Activated gamma-delta T cell (primary cell): Measurements from ENCODE around the gene KPTN.

Source experiments
- DNase-seq: peaks from one replicate; lab custom pipeline; 2025; lab: John Stamatoyannopoulos, UW

KPTN gene

DNA sequence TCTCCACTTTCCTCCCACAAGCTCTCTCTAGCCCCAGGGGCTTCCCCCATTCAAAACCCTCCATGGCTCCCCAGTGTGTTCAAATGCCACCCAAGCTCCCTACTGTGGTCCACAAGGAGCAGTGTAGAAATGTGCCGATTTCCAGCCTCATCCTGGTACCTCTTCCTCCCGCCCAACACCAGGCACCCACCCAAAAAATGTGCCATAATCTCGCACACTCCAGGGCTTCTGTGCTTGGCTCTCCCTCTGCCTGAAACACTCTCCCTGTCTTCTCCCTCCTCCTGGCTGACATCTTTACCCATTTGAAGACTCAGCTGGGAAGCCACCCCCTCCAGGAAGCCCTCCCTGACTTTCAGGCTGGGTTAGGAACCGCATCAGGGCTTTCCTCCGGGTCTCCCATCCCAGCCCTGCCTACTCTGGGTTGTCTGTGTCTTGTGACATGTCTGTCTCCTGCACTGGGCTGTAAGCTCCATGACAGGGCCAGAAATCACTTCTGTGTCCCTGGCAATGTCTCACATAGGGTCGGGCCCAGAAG lies 48.1 kb downstream of the KPTN start:
- DNase-seq, result no peak

GRCh38 chr19:47435196-47435595 lies 48.8 kb downstream of the KPTN start:
- DNase-seq, result no peak

DNA sequence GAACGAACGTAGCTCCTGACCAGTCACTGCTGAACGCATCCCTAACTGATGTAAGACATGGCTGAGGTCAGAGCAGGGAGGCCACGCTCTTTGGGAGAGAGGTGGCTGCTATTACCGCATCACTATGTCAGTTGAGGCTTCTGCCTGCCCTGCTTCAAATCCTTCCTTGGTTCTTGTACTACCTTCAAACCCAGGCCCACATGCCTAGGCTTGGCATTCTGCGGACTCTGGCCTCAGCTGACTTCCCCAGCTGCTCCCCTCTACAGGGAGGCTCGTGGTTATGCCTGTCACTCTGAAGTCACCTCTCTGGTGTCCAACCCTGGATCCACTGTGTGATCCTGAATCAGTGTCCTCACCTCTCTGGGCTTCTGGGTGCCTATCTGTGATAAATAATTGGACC lies 49.9 kb downstream of the KPTN start:
- no peak for DNase-seq

GRCh38 chr19:47433121-47433520 lies 50.9 kb downstream of the KPTN start:
- no peak for DNase-seq

GRCh38 chr19:47432499-47432898 lies 51.5 kb downstream of the KPTN start:
- no peak for DNase-seq

DNA sequence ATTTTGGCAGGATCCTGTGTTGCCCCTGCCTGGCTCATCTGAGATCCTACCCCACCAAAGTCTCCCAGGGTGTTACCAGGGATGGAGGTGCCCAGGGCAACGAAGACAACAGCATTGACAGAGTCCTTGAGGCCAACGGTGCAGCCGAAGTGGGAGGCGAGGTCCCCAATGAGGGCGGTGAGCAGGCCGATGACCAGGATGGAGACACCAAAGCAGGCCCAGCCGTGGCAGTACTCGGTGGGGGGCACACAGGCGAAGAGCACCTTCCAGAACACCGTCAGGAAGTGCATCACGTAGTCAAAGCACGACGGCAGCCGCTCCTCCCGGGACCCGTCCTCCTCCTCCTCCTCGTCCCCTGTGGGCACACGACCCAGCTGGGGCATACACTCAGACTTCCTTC lies 51.9 kb downstream of the KPTN start:
- DNase-seq, result no peak

DNA sequence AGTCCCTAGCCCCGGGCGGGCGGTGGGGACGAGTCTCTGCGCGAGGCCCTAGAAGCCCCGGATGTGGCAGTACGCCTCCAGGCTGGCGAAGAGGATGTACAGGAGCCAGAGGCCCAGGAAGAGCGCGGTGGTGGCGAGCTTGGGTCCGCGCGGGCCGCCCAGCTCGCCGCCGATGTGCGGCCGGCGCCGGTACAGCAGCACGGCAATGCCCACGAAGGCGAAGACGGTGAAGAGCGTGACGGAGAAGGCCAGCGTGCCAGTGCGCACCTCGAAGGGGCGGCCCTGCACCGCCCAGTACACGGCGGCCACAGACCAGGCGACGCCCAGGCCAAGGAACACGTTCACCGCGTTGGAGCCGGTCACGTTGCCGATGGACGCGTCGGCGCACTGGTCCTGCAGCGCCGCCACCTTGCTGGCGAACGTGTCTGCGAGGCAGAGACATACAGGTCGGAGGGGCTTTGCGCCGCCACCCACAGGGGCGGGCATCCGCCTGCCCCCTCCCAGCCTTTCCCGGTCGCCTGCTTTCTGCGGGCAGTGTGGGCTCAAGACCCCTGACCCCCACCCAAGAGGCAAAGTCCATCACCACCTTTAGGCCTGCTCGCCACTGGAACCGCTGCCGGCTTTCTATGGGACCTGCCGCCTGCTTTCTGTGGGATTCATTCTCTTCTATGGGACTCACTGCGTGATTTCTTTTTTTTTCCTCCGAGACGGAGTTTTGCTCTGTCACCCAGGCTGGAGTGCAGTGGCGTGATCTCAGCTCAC lies 53.8 kb downstream of the KPTN start:
- no peak for DNase-seq

DNA sequence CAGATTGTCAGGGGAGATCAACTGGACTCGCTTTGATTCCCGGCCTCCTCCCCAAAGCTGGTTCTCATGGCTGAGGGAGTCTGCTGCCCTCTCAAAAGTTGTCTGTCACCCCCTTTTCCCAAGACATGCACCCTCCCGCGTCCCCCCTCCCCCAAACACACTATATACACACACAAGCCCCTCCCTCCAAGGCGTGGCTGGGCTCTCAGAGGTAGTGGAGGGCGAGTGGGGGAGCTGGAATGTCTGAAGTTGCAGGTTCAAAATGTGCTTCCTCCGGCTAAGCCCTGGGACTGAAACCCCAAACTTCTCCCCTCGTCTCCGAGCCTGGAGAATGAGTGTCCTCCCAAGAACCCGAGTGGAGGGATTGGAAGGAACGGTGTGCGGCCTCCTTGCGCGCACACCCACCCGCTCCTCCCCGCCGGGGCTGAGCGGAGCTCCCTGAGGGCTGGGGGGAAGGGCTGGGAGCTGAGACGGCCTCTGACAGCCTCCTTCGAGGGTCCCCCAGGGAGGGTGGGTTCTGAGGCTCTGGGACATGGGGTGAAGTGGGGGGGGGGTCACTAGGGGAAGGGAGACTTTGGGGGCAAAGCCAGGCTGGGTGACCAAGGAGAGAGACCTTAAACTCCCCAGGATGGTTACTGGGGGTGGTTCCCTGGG lies 54.8 kb downstream of the KPTN start:
- no peak for DNase-seq

- no peak for DNase-seq
Observed at GRCh38 chr19:47428177-47428894, 55.7 kb downstream of the KPTN start.

DNA sequence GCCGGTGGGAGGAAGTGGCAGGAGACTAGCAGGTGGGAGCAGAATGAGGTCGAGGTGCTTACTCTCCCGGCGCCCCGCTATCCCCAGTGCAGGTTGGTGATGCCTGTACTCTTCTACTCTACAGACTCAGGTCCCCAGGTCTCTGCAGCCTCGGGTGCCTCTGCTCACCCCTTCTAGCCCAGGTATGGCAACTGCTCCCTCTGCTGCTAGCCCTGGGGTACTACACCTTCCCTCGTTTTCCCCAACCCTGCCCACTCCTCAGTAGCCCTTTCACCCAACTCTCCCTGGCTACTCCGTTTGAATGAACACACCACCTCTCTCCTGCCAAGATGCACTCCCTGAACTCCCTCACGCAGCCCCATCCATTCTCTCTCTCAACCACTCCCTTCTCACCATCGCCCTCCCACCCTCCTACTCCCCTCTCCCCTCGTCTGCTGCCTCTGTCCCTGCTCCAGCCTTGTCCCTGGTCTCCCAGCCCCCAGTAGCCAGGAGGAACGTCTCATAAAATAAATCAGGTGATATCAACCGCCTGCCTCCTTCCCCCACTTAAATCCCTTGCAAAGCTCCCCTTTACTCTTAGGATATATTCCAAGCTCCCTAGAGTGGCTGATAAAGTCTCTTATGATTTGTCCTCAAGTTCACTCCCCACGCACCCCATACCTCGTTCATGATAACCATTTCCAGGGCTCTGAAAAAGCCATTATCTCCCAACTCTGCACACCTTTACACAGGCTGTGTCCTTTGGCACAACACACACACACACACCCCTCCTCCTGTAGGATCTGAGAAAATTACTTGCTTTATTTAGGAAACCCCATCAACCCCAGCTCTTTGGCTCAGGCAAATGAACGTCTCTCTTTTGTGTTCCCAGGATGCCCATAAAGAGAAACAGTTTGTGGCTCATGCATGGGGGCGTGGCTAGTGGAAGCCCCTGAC lies 56.5 kb downstream of the KPTN start:
- no peak for DNase-seq
